Pancreas (tissue), 10 donors: Measurements from ENCODE around the gene FRMD6. TPM values are rescaled to one million over a fixed set of nuclear protein-coding genes. Genes with fewer than 3 reads are reported as not detected.

ENCODE experiments used
- ATAC-seq, 4 donors: fragments of 200-7000 bp; cut with Tn5 transposase; one replicate each; pipeline versions ENCODE4 v1.8.0 to v1.9.1; 2020; ENCODE audit warnings: mild to moderate bottlenecking in 4 of 4, moderate library complexity in 4 of 4
- DNase-seq, 6 donors: peaks; one replicate each; pipeline ENCODE4 v3.0.0-alpha.2; 2020
- FAIRE-seq: peaks from 2 replicates; lab custom pipeline; 2012; peaks lifted over from hg19 to GRCh38; lab: Jason Lieb, UNC
- H3K27ac ChIP-seq, 4 donors: fragments of 200-600 bp; sonication (generic); 1 replicate in 3 of 4; 2 replicates in 1 of 4; pipeline versions ENCODE4 v1.5.0 to v1.8.0; 2020
- H3K27me3 ChIP-seq, 4 donors: fragments of 200-600 bp; one replicate each; pipeline ENCODE4 v1.8.0; 2021
- H3K36me3 ChIP-seq, 3 donors: fragments of 200-600 bp; sonication (generic) in 1 of 3; one replicate each; pipeline versions ENCODE4 v1.5.0 to v1.8.0; 2020 to 2021
- H3K4me1 ChIP-seq, 3 donors: fragments of 200-600 bp; one replicate each; pipeline ENCODE4 v1.8.0; 2021
- H3K4me3 ChIP-seq, 4 donors: fragments of 200-600 bp; sonication (generic) in 2 of 4; one replicate each; pipeline versions ENCODE4 v1.5.0 to v1.8.0; 2020 to 2021
- H3K9me3 ChIP-seq, 4 donors: fragments of 200-600 bp; one replicate each; pipeline ENCODE4 v1.8.0; 2021
- WGBS, 2 donors: extraction: QIAGEN DNeasy Blood & Tissue Kit; methylation state at CpG; one replicate each; pipeline ENCODE4 v1.1.7; 2013; 5-methylcytosine and 5-hydroxymethylcytosine counted together
- intact Hi-C, 3 donors: fragments of 100-400 bp; cut with DNase I; formaldehyde crosslinking; loops; one replicate each; pipeline versions ENCODE4 v1.11.1 to v1.14.2; 2022
- polyA plus RNA-seq, 2 donors: library from polyadenylated mRNA; stranded (reverse); fragments of 200-250 nt; gene quantifications; one replicate each; pipeline ENCODE4 v1.2.3, GENCODE V29; 2013
- total RNA-seq, 6 donors: library from RNA; stranded (reverse); fragmentation: NEBNext Ultra II Directional in 4 of 6; extraction: Animal tissue kit (Norgen Biotek cat#: 25700) in 4 of 6; gene quantifications; one replicate each; pipeline versions ENCODE4 v1.2.1 to v1.2.4, GENCODE V29; 2021 to 2023
- TF ChIP-seq, protein P1 (sequence below), 4 donors: fragments of 200-600 bp; sonication (generic) in 3 of 4; IDR thresholded peaks; one replicate each; pipeline versions ENCODE4 v1.5.0 to v1.8.0; 2021; ENCODE audit warnings: antibody characterized with exemption in 4 of 4
- donor health status: healthy with polysubstance abuse.
- donor health status: DM: no; HTN: no; CAD: no; lungs with moderate emphysema.
- donor health status: DM: no; HTN: no; CAD: no.
- donor health status: control.
- donor health status: control.
- donor health status: Bipolar disorder and iron deficiency.
- donor health status: DM: yes; HTN: yes; CAD: no.
- donor health status: DM: no; HTN: no; CAD: no.
- donor health status: DM: no; HTN: no; CAD: no.
- donor health status: DM: yes; HTN: yes; CAD: no.

FRMD6 gene
- total and polyA plus RNA-seq, 8 donors: 2.8 to 20.3 (median 5.2) TPM

- WGBS, 2 donors: 84 to 86% methylated on average over 2 of the region's 2 CpGs
- ATAC-seq (no peak), DNase-seq (no peak), FAIRE-seq (no peak)
- Histone ChIP-seq H3K4me3 (no peak overlapping the region), H3K9me3 (no peaks in the 10 kb centered on the region), H3K4me1 (peaks cover 0 to 4% (median 0%) of the 10 kb centered on the region in 3 donors), H3K27ac (no peak overlapping the region), H3K36me3 (no peaks in the 10 kb centered on the region), H3K27me3 (no peaks in the 10 kb centered on the region)
- TF ChIP-seq, protein P1, sequence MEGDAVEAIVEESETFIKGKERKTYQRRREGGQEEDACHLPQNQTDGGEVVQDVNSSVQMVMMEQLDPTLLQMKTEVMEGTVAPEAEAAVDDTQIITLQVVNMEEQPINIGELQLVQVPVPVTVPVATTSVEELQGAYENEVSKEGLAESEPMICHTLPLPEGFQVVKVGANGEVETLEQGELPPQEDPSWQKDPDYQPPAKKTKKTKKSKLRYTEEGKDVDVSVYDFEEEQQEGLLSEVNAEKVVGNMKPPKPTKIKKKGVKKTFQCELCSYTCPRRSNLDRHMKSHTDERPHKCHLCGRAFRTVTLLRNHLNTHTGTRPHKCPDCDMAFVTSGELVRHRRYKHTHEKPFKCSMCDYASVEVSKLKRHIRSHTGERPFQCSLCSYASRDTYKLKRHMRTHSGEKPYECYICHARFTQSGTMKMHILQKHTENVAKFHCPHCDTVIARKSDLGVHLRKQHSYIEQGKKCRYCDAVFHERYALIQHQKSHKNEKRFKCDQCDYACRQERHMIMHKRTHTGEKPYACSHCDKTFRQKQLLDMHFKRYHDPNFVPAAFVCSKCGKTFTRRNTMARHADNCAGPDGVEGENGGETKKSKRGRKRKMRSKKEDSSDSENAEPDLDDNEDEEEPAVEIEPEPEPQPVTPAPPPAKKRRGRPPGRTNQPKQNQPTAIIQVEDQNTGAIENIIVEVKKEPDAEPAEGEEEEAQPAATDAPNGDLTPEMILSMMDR (IDR thresholded peaks at IDR 0.05): no peak
- intact Hi-C loops: no loop called here
These were observed 26.0 kb downstream of the FRMD6 start for GRCh38 chr14:51677738-51678137.

- Histone ChIP-seq H3K27ac (no peak overlapping the region), H3K4me1 (peaks cover 0 to 4% (median 0%) of the 10 kb centered on the region in 3 donors), H3K9me3 (no peaks in the 10 kb centered on the region), H3K4me3 (no peak overlapping the region), H3K36me3 (no peaks in the 10 kb centered on the region), H3K27me3 (no peaks in the 10 kb centered on the region)
- intact Hi-C loops: no loop called here
- TF ChIP-seq, protein P1 (IDR thresholded peaks at IDR 0.05): no peak
- ATAC-seq (no peak), DNase-seq (no peak), FAIRE-seq (no peak)
- 88 to 92% methylated on average over 1 of the region's 1 CpG for WGBS, 2 donors
These were observed 28.3 kb downstream of the FRMD6 start for GRCh38 chr14:51680031-51680430.

GRCh38 chr14:51681411-51681810 lies 29.7 kb downstream of the FRMD6 start:
- no peak for FAIRE-seq
- TF ChIP-seq, protein P1 (IDR thresholded peaks at IDR 0.05): no peak
- H3K4me1 ChIP-seq: peaks cover 0 to 4% (median 0%) of the 10 kb centered on the region in 3 donors
- no peaks in the 10 kb centered on the region for H3K27me3 ChIP-seq
- WGBS, 2 donors: 49 to 57% methylated on average over 1 of the region's 1 CpG
- no peak for DNase-seq
- H3K9me3 ChIP-seq: no peaks in the 10 kb centered on the region
- no peaks in the 10 kb centered on the region for H3K36me3 ChIP-seq
- H3K4me3 ChIP-seq: no peak overlapping the region
- intact Hi-C loops: no loop called here
- H3K27ac ChIP-seq: no peak overlapping the region
- ATAC-seq: no peak

DNA sequence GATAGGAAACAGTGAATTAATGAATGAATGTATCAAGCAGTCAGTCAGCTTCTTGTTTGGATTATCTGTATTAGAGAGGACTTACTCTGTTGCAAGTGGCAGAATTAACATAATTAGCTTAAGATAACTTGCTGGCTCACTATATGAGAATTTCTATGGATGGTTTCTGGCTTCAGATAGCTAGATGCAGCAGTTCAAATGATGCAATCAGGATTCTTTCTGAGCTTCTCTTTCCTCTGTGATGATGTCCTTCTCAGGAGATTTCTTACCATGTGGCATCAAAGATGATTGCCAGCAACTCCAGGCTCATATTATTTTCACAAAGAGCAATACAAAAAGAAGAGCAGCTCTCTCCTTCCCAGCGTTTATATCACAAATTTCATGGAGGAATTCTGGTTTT lies 30.7 kb downstream of the FRMD6 start:
- TF ChIP-seq, protein P1 (IDR thresholded peaks at IDR 0.05): no peak
- WGBS, 2 donors: 70 to 96% methylated on average over 1 of the region's 1 CpG
- FAIRE-seq (no peak), DNase-seq (no peak), ATAC-seq (no peak)
- H3K27ac ChIP-seq: no peak overlapping the region
- no peaks in the 10 kb centered on the region for H3K9me3 ChIP-seq
- intact Hi-C loops: no loop called here
- peaks cover 0 to 4% (median 0%) of the 10 kb centered on the region in 3 donors for H3K4me1 ChIP-seq
- H3K27me3 ChIP-seq: no peaks in the 10 kb centered on the region
- no peak overlapping the region for H3K4me3 ChIP-seq
- H3K36me3 ChIP-seq: no peaks in the 10 kb centered on the region

GRCh38 chr14:51684760-51685159 lies 33.0 kb downstream of the FRMD6 start:
- FAIRE-seq: no peak

More at GRCh38 chr14:51684760-51685159, 33.0 kb downstream of the FRMD6 start:
- peaks cover 0 to 4% (median 0%) of the 10 kb centered on the region in 3 donors for H3K4me1 ChIP-seq
- TF ChIP-seq, protein P1 (IDR thresholded peaks at IDR 0.05): no peak
- no peaks in the 10 kb centered on the region for H3K27me3 ChIP-seq
- H3K27ac ChIP-seq: no peak overlapping the region
- no peaks in the 10 kb centered on the region for H3K9me3 ChIP-seq
- no peaks in the 10 kb centered on the region for H3K36me3 ChIP-seq
- DNase-seq: no peak
- intact Hi-C loops: no loop called here
- no peak overlapping the region for H3K4me3 ChIP-seq
- no peak for ATAC-seq
